Lower lobe of right lung (tissue), 2 donors: ENCODE results near the gene RAC3. TPM values are rescaled to one million over a fixed set of nuclear protein-coding genes. Genes with fewer than 3 reads are reported as not detected.
A peak's percentile ranks its signal among the peaks of the same experiment; 100 is the strongest.

Experiments
- ATAC-seq, 2 donors: fragments of 200-7000 bp; cut with Tn5 transposase; one replicate each; pipeline ENCODE4 v1.9.1; 2020 to 2022; ENCODE audit warnings: mild to moderate bottlenecking in 2 of 2, moderate library complexity in 2 of 2
- DNase-seq: peaks from one replicate; pipeline ENCODE4 v3.0.0-alpha.2; 2020
- H3K27ac ChIP-seq: fragments of 200-600 bp; one replicate; pipeline ENCODE4 v1.8.0; 2022
- H3K27me3 ChIP-seq: fragments of 200-600 bp; one replicate; pipeline ENCODE4 v1.8.0; 2022; ENCODE audit warnings: low read depth
- H3K36me3 ChIP-seq: fragments of 200-600 bp; one replicate; pipeline ENCODE4 v1.8.0; 2022; ENCODE audit warnings: mild to moderate bottlenecking
- H3K4me1 ChIP-seq: fragments of 200-600 bp; one replicate; pipeline ENCODE4 v1.8.0; 2022
- H3K4me3 ChIP-seq: fragments of 200-600 bp; one replicate; pipeline ENCODE4 v1.8.0; 2022; ENCODE audit warnings: mild to moderate bottlenecking
- H3K9me3 ChIP-seq: fragments of 200-600 bp; one replicate; pipeline ENCODE4 v1.8.0; 2022
- CTCF ChIP-seq: fragments of 200-600 bp; IDR thresholded peaks from one replicate; pipeline ENCODE4 v1.8.0; 2022; ENCODE audit warnings: antibody characterized with exemption, mild to moderate bottlenecking
- intact Hi-C: fragments of 100-400 bp; cut with DNase I; formaldehyde crosslinking; loops from one replicate; pipeline ENCODE4 v1.11.0; 2022
- total RNA-seq: library from RNA; stranded (reverse); fragmentation: NEBNext Ultra II Directional; extraction: Animal tissue kit (Norgen Biotek cat#: 25700); gene quantifications from one replicate; pipeline ENCODE4 v1.2.1, GENCODE V29; 2021
- donor health status: DM: no; HTN: yes; CAD: no; lungs with severe emphysema.

The RAC3 gene
- total RNA-seq, 1 donor from 2014 or later, result 2.8 TPM

GRCh38 chr17:82049521-82049971 is 18.1 kb downstream of the RAC3 start:
- H3K9me3 ChIP-seq, result no peaks in the 10 kb centered on the region
- peaks cover 37% of the 10 kb centered on the region for H3K4me1 ChIP-seq
- peaks cover 44% of the 10 kb centered on the region for H3K36me3 ChIP-seq
- no peak overlapping the region for H3K27ac ChIP-seq
- ATAC-seq (no peak), DNase-seq (no peak)
- no peak for TF ChIP-seq CTCF
- H3K27me3 ChIP-seq, result no peaks in the 10 kb centered on the region
- intact Hi-C loops, result no loop called here
- H3K4me3 ChIP-seq, result no peak overlapping the region

GRCh38 chr17:82050152-82050760 is 18.8 kb downstream of the RAC3 start:
- H3K36me3 ChIP-seq, result peaks cover 51% of the 10 kb centered on the region

GRCh38 chr17:82050761-82051641 is 19.5 kb downstream of the RAC3 start:
- peak in 1 of 2 donors; percentile 15 for ATAC-seq
- peaks cover 37% of the 10 kb centered on the region for H3K4me1 ChIP-seq
- no peaks in the 10 kb centered on the region for H3K9me3 ChIP-seq
- DNase-seq, result no peak
- no peaks in the 10 kb centered on the region for H3K27me3 ChIP-seq
- TF ChIP-seq CTCF, result no peak
- H3K4me3 ChIP-seq, result peak overlapping the region; percentile 86
- intact Hi-C loops, result no loop called here
- H3K27ac ChIP-seq, result peak overlapping the region; percentile 74
- peaks cover 58% of the 10 kb centered on the region for H3K36me3 ChIP-seq

More at GRCh38 chr17:82050152-82050760, 18.8 kb downstream of the RAC3 start:
- no peak for TF ChIP-seq CTCF
- intact Hi-C loops, result no loop called here
- Histone ChIP-seq H3K27ac (peak overlapping the region; percentile 74), H3K9me3 (no peaks in the 10 kb centered on the region), H3K4me3 (peak overlapping the region; percentile 86), H3K27me3 (no peaks in the 10 kb centered on the region), H3K4me1 (peaks cover 37% of the 10 kb centered on the region)
- DNase-seq (no peak), ATAC-seq (no peak)

GRCh38 chr17:82051776-82052637 is 20.5 kb downstream of the RAC3 start, which contains the start of the genes GPS1 and RFNG:
Gene GPS1, plus strand, starts transcription at chr17:82051898. Its CDS starts 34 bp downstream, at chr17:82051932.
Gene RFNG, minus strand, starts transcription at chr17:82051811. Its CDS starts 45 bp downstream, at chr17:82051766.
- intact Hi-C loops, result no loop called here
- ATAC-seq, result peak; percentile 71 to 79
- H3K9me3 ChIP-seq, result no peaks in the 10 kb centered on the region

More at GRCh38 chr17:82051776-82052637, 20.5 kb downstream of the RAC3 start, which contains the start of the genes GPS1 and RFNG:
- DNase-seq, result peak; percentile 88
- TF ChIP-seq CTCF, result no peak
- Histone ChIP-seq H3K4me1 (peaks cover 37% of the 10 kb centered on the region), H3K36me3 (peaks cover 66% of the 10 kb centered on the region), H3K27me3 (no peaks in the 10 kb centered on the region), H3K27ac (peak within 1 kb of the TSS; percentile 74), H3K4me3 (peak within 1 kb of the TSS; percentile 86)
